Measurements from ENCODE around the gene CHAD. TPM values are rescaled to one million over a fixed set of nuclear protein-coding genes. Genes with fewer than 3 reads are reported as not detected.

The CHAD gene
- total RNA-seq, 2 donors from 2014 or later: not detected

- TF ChIP-seq CTCF (IDR thresholded peaks at IDR 0.05): no peak
- Histone ChIP-seq H3K27ac (no peak overlapping the region), H3K9me3 (no peaks in the 10 kb centered on the region), H3K4me3 (no peak overlapping the region), H3K36me3 (no peaks in the 10 kb centered on the region), H3K27me3 (replicated peaks; ENCODE audit: insufficient read depth) (no peaks in the 10 kb centered on the region), H3K4me1 (ENCODE audit: control insufficient read depth in 1 of 2, low read depth in 2 of 2) (peaks cover 12 to 13% of the 10 kb centered on the region in 2 donors)
- no peak for ATAC-seq (ENCODE audit: insufficient number of reproducible peaks, low FRiP score, low read depth)
- no peak for DNase-seq (ENCODE audit: low spot score)
Observed at GRCh38 chr17:50467855-50468303, 801 bp downstream of the CHAD start.

GRCh38 chr17:50467114-50467854 is 1.4 kb downstream of the CHAD start:
- DNase-seq (ENCODE audit: low spot score): no peak
- Histone ChIP-seq H3K4me3 (no peak overlapping the region), H3K36me3 (no peaks in the 10 kb centered on the region), H3K4me1 (ENCODE audit: control insufficient read depth in 1 of 2, low read depth in 2 of 2) (peaks cover 12 to 13% of the 10 kb centered on the region in 2 donors), H3K27ac (no peak overlapping the region), H3K9me3 (no peaks in the 10 kb centered on the region), H3K27me3 (replicated peaks; ENCODE audit: insufficient read depth) (no peaks in the 10 kb centered on the region)
- no peak for ATAC-seq (ENCODE audit: insufficient number of reproducible peaks, low FRiP score, low read depth)
- no peak for TF ChIP-seq CTCF (IDR thresholded peaks at IDR 0.05)

GRCh38 chr17:50466371-50467113 is 2.1 kb downstream of the CHAD start:
- no peak for DNase-seq (ENCODE audit: low spot score)
- Histone ChIP-seq H3K4me3 (no peak overlapping the region), H3K4me1 (ENCODE audit: control insufficient read depth in 1 of 2, low read depth in 2 of 2) (peaks cover 12 to 13% of the 10 kb centered on the region in 2 donors), H3K36me3 (no peaks in the 10 kb centered on the region), H3K27me3 (replicated peaks; ENCODE audit: insufficient read depth) (no peaks in the 10 kb centered on the region), H3K9me3 (no peaks in the 10 kb centered on the region), H3K27ac (no peak overlapping the region)
- no peak for TF ChIP-seq CTCF (IDR thresholded peaks at IDR 0.05)
- ATAC-seq (ENCODE audit: insufficient number of reproducible peaks, low FRiP score, low read depth): no peak

- DNase-seq (ENCODE audit: low spot score) (no peak), ATAC-seq (ENCODE audit: insufficient number of reproducible peaks, low FRiP score, low read depth) (no peak)
- Histone ChIP-seq H3K27me3 (replicated peaks; ENCODE audit: insufficient read depth) (no peaks in the 10 kb centered on the region), H3K4me3 (no peak overlapping the region), H3K36me3 (no peaks in the 10 kb centered on the region), H3K9me3 (no peaks in the 10 kb centered on the region), H3K27ac (no peak overlapping the region), H3K4me1 (ENCODE audit: control insufficient read depth in 1 of 2, low read depth in 2 of 2) (peaks cover 12 to 13% of the 10 kb centered on the region in 2 donors)
- no peak for TF ChIP-seq CTCF (IDR thresholded peaks at IDR 0.05)
Observed at GRCh38 chr17:50465635-50466034, 3.0 kb downstream of the CHAD start.

- H3K4me1 ChIP-seq (ENCODE audit: control insufficient read depth in 1 of 2, low read depth in 2 of 2): peaks cover 12 to 13% of the 10 kb centered on the region in 2 donors
- H3K9me3 ChIP-seq: no peaks in the 10 kb centered on the region
- DNase-seq (ENCODE audit: low spot score): no peak
- no peaks in the 10 kb centered on the region for H3K36me3 ChIP-seq
- TF ChIP-seq CTCF (IDR thresholded peaks at IDR 0.05): no peak
- H3K27ac ChIP-seq: no peak overlapping the region
- H3K27me3 ChIP-seq (replicated peaks; ENCODE audit: insufficient read depth): no peaks in the 10 kb centered on the region
- no peak for ATAC-seq (ENCODE audit: insufficient number of reproducible peaks, low FRiP score, low read depth)
- no peak overlapping the region for H3K4me3 ChIP-seq
Observed at GRCh38 chr17:50465171-50465570, 3.5 kb downstream of the CHAD start.

All from thoracic aorta (tissue), 2 donors.